Hair follicle dermal papilla cell (primary cell): Measurements from ENCODE around the gene ICE2. TPM values are rescaled to one million over a fixed set of nuclear protein-coding genes. Genes with fewer than 3 reads are reported as not detected.

Experiments
- small RNA-seq: library from RNA; depleted of rRNA; stranded (forward); fragments of <200 nt; gene quantifications from one replicate; pipeline ENCODE3, GENCODE V24; 2012
- total RNA-seq: library from RNA; depleted of rRNA; stranded (reverse); fragments of >200 nt; gene quantifications from 2 replicates; pipeline ENCODE4 v1.2.3, GENCODE V29; 2012

ICE2 gene
- 29.9 and 30.4 TPM in 2 replicates for total RNA-seq

DNA sequence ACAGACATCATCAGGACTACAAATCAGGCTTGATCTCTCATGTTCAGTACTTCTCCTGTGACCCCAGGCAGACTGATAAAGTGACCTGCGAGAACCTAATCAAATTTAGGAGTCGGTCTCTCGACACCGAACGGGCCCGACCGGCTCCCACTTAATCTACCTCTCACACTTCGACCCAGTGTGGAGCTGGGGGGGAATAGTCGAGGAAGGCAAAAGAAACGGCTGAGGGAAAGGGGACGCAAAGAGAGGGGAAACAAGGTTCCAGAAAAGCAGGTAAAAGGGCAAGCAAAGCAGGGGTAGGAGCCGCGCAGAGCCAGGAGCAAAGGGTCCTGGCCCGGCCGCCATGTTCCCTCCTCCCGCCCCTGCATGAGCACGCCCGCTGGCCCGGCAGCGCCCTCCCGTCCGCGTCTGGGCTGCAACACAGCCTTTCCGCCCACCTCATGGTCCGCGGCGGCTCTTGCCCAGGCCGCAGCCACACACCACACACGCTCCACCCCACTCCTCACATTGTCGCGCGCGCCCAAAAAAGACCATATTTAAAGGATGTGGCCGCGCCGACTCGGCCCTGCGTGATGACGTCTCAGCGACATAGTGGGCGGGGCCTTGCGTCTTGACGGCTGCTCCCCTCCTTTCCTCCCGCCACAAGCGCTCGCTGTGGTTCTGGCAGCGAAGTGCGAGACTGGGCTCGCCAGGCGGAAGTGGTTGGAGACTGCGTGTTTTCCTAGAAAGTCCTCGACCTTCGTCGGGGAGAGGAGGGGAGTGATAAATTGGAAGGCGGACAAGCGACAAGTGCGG is at the start of gene ICE2:
ICE2 (minus strand) TSS at position 577 of the 795 bp plus-strand sequence. CDS start 1,165 bp downstream, outside the sequence.

DNA sequence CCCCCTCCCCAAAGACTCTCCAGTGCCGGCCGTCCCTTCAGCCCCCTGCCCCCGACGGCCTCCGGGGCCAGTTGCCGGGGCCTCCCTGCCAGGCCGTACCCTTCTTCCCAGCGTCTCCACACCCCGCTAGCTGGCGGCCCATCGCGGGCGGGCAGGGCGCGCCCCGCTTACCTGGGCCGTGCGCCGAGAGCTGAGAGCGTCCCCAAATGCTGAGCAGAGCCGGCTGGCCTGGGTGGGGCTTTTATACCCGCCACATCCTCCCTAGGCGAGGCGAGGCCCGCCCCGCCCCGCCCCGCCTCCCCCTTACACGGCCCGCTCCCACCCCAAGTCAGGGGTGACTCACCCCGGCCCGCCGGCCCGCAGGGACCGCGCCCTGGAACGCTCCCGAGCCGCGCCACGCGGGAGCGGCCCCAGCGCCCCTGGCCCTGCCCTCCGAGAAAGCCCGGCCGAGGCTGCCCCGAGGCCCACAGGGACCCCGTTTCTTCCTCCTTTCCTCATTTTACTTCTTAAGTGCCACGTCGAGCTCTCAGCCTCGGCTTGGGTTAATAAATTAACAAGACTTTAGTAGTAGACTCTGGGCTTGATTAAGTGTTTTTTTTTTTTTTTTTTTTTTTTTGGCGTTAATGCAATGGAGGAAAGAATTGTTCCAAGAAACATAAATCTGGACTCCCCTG is 81.0 kb downstream of the ICE2 start, which contains the start of gene ANXA2:
ANXA2 (minus strand) TSS at position 215 of the 674 bp plus-strand sequence. CDS start 11,911 bp downstream, outside the sequence.

Small RNAs within 50 kb of the gene (small RNA-seq; reads per million reads assigned to genes)
- gene AC087385.3, result not detected

Other genes with a start within 250 kb of the ICE2 start
- gene ANXA2, start 81.2 kb downstream of the ICE2 start, total RNA-seq, result 2,298 and 2,938 TPM in 2 replicates